ENCODE measurements around the gene HSPA1L.
A peak's percentile ranks its signal among the peaks of the same experiment; 100 is the strongest.

The HSPA1L gene

DNA sequence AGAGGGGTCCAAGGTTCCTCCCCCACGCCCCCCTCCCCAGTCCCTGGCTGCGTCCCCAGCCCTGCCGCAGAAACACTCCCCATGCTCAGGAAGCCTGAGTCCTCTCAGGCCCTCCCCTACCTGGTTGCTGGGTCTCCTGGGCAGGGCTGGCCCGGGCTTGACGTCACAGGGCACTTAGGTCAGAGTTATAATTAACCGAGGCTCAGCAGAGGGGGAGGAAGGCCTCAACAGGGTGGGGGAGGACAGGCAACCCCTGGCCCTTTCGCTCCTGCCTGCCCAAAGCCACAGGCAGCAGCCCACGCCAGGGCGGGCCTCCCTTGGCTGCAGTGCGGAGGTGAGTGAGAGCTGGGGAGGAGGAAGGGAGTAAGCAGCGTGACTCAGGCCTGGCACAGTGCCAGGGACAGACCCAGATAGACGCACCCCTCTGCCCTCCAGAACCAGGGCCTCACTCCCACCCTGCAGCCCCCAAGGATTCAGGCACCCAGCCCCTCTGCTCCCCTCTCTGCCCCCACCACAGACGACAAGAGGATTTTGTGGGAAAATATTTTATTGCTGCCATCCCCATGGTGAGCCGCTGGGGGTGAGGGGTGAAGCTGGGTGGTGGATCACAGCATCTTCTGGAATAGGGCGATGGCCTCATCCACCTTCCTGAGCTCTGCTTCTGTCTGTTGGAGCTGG lies 38.0 kb downstream of the HSPA1L start, which contains the start of gene VWA7 (continued):
- TF ChIP-seq, protein P1, sequence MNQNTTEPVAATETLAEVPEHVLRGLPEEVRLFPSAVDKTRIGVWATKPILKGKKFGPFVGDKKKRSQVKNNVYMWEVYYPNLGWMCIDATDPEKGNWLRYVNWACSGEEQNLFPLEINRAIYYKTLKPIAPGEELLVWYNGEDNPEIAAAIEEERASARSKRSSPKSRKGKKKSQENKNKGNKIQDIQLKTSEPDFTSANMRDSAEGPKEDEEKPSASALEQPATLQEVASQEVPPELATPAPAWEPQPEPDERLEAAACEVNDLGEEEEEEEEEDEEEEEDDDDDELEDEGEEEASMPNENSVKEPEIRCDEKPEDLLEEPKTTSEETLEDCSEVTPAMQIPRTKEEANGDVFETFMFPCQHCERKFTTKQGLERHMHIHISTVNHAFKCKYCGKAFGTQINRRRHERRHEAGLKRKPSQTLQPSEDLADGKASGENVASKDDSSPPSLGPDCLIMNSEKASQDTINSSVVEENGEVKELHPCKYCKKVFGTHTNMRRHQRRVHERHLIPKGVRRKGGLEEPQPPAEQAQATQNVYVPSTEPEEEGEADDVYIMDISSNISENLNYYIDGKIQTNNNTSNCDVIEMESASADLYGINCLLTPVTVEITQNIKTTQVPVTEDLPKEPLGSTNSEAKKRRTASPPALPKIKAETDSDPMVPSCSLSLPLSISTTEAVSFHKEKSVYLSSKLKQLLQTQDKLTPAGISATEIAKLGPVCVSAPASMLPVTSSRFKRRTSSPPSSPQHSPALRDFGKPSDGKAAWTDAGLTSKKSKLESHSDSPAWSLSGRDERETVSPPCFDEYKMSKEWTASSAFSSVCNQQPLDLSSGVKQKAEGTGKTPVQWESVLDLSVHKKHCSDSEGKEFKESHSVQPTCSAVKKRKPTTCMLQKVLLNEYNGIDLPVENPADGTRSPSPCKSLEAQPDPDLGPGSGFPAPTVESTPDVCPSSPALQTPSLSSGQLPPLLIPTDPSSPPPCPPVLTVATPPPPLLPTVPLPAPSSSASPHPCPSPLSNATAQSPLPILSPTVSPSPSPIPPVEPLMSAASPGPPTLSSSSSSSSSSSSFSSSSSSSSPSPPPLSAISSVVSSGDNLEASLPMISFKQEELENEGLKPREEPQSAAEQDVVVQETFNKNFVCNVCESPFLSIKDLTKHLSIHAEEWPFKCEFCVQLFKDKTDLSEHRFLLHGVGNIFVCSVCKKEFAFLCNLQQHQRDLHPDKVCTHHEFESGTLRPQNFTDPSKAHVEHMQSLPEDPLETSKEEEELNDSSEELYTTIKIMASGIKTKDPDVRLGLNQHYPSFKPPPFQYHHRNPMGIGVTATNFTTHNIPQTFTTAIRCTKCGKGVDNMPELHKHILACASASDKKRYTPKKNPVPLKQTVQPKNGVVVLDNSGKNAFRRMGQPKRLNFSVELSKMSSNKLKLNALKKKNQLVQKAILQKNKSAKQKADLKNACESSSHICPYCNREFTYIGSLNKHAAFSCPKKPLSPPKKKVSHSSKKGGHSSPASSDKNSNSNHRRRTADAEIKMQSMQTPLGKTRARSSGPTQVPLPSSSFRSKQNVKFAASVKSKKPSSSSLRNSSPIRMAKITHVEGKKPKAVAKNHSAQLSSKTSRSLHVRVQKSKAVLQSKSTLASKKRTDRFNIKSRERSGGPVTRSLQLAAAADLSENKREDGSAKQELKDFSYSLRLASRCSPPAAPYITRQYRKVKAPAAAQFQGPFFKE (tag by site-specific recombination; IDR thresholded peaks at IDR 0.05; ENCODE audit: borderline replicate concordance), result peak; percentile 66; the same call in 1 of the 2 replicates
- no peak for TF ChIP-seq ZNF132 (tag by site-specific recombination; IDR thresholded peaks at IDR 0.05; ENCODE audit: borderline replicate concordance)
- TF ChIP-seq, protein P2, sequence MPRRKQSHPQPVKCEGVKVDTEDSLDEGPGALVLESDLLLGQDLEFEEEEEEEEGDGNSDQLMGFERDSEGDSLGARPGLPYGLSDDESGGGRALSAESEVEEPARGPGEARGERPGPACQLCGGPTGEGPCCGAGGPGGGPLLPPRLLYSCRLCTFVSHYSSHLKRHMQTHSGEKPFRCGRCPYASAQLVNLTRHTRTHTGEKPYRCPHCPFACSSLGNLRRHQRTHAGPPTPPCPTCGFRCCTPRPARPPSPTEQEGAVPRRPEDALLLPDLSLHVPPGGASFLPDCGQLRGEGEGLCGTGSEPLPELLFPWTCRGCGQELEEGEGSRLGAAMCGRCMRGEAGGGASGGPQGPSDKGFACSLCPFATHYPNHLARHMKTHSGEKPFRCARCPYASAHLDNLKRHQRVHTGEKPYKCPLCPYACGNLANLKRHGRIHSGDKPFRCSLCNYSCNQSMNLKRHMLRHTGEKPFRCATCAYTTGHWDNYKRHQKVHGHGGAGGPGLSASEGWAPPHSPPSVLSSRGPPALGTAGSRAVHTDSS (tag by site-specific recombination; IDR thresholded peaks at IDR 0.05), result peak; percentile 76
- no peak for TF ChIP-seq ZNF707 (tag by site-specific recombination; IDR thresholded peaks at IDR 0.05)
- TF ChIP-seq ZFHX2 (tag by site-specific recombination; conservative IDR thresholded peaks at IDR 0.05), result peak; percentile 99
- no peak for TF ChIP-seq ZNF140 (tag by site-specific recombination; IDR thresholded peaks at IDR 0.05)
- no peak for TF ChIP-seq ZNF514 (tag by site-specific recombination; IDR thresholded peaks at IDR 0.05)
- TF ChIP-seq YY1 (tag by site-specific recombination; IDR thresholded peaks at IDR 0.05), result no peak
- peak; percentile 99 for TF ChIP-seq ZNF184 (tag by site-specific recombination; IDR thresholded peaks at IDR 0.05)
- TF ChIP-seq ZNF133 (tag by site-specific recombination; IDR thresholded peaks at IDR 0.05), result no peak
- TF ChIP-seq, protein P3, sequence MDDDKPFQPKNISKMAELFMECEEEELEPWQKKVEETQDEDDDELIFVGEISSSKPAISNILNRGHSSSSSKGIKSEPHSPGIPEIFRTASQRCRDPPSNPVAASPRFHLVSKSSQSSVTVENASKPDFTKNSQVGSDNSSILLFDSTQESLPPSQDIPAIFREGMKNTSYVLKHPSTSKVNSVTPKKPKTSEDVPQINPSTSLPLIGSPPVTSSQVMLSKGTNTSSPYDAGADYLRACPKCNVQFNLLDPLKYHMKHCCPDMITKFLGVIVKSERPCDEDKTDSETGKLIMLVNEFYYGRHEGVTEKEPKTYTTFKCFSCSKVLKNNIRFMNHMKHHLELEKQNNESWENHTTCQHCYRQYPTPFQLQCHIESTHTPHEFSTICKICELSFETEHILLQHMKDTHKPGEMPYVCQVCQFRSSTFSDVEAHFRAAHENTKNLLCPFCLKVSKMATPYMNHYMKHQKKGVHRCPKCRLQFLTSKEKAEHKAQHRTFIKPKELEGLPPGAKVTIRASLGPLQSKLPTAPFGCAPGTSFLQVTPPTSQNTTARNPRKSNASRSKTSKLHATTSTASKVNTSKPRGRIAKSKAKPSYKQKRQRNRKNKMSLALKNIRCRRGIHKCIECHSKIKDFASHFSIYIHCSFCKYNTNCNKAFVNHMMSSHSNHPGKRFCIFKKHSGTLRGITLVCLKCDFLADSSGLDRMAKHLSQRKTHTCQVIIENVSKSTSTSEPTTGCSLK (tag by site-specific recombination; IDR thresholded peaks at IDR 0.05), result no peak
- TF ChIP-seq, protein P4, sequence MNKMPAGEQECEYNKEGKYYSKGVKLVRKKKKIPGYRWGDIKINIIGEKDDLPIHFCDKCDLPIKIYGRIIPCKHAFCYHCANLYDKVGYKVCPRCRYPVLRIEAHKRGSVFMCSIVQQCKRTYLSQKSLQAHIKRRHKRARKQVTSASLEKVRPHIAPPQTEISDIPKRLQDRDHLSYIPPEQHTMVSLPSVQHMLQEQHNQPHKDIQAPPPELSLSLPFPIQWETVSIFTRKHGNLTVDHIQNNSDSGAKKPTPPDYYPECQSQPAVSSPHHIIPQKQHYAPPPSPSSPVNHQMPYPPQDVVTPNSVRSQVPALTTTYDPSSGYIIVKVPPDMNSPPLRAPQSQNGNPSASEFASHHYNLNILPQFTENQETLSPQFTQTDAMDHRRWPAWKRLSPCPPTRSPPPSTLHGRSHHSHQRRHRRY (tag by site-specific recombination; IDR thresholded peaks at IDR 0.05), result no peak
- TF ChIP-seq ZNF768 (tag by site-specific recombination; IDR thresholded peaks at IDR 0.05), result no peak
- TF ChIP-seq ZNF549 (tag by site-specific recombination; IDR thresholded peaks at IDR 0.05), result no peak
- TF ChIP-seq ZNF664 (tag by site-specific recombination; IDR thresholded peaks at IDR 0.05), result no peak
- TF ChIP-seq ZNF324 (tag by site-specific recombination; IDR thresholded peaks at IDR 0.05), result peak; percentile 93; the same call in 1 of the 2 replicates
- TF ChIP-seq ZNF221 (tag by site-specific recombination; IDR thresholded peaks at IDR 0.05; ENCODE audit: borderline replicate concordance), result peak; percentile 82; the same call in 1 of the 2 replicates
- TF ChIP-seq YY2 (tag by site-specific recombination; IDR thresholded peaks at IDR 0.05), result no peak
- TF ChIP-seq, protein P5, sequence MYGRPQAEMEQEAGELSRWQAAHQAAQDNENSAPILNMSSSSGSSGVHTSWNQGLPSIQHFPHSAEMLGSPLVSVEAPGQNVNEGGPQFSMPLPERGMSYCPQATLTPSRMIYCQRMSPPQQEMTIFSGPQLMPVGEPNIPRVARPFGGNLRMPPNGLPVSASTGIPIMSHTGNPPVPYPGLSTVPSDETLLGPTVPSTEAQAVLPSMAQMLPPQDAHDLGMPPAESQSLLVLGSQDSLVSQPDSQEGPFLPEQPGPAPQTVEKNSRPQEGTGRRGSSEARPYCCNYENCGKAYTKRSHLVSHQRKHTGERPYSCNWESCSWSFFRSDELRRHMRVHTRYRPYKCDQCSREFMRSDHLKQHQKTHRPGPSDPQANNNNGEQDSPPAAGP (tag by site-specific recombination; IDR thresholded peaks at IDR 0.05), result peak; percentile 99
- TF ChIP-seq ZNF843 (tag by site-specific recombination; IDR thresholded peaks at IDR 0.05), result peak; percentile 47; the same call in 1 of the 2 replicates
- TF ChIP-seq ZNF585B (tag by site-specific recombination; IDR thresholded peaks at IDR 0.05), result no peak
- peak; percentile 47; the same call in 1 of the 2 replicates for TF ChIP-seq ZNF558 (tag by site-specific recombination; IDR thresholded peaks at IDR 0.05)
- peak; percentile 87 for TF ChIP-seq GLIS1 (tag by site-specific recombination; IDR thresholded peaks at IDR 0.05)
- TF ChIP-seq, protein P6, sequence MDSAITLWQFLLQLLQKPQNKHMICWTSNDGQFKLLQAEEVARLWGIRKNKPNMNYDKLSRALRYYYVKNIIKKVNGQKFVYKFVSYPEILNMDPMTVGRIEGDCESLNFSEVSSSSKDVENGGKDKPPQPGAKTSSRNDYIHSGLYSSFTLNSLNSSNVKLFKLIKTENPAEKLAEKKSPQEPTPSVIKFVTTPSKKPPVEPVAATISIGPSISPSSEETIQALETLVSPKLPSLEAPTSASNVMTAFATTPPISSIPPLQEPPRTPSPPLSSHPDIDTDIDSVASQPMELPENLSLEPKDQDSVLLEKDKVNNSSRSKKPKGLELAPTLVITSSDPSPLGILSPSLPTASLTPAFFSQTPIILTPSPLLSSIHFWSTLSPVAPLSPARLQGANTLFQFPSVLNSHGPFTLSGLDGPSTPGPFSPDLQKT (IDR thresholded peaks at IDR 0.05; ENCODE audit: borderline replicate concordance, low read depth, low read length), result no peak
- TF ChIP-seq ZNF623 (tag by site-specific recombination; IDR thresholded peaks at IDR 0.05), result no peak; the same call in 1 of the 2 replicates
- TF ChIP-seq ZBTB7A (tag by site-specific recombination; IDR thresholded peaks at IDR 0.05; ENCODE audit: low read depth), result peak; percentile 83
- peak; percentile 60; the same call in 1 of the 2 replicates for TF ChIP-seq MZF1 (tag by site-specific recombination; IDR thresholded peaks at IDR 0.05; ENCODE audit: borderline replicate concordance)
- TF ChIP-seq ZXDB (tag by site-specific recombination; IDR thresholded peaks at IDR 0.05), result peak; percentile 77

All from HEK293 (cell line).